ENCODE results near the gene MRPL10. TPM values are rescaled to one million over a fixed set of nuclear protein-coding genes. Genes with fewer than 3 reads are reported as not detected.

MRPL10 gene
- total and polyA plus RNA-seq, 12 donors: 44.2 to 72.3 (median 61.9) TPM

DNA sequence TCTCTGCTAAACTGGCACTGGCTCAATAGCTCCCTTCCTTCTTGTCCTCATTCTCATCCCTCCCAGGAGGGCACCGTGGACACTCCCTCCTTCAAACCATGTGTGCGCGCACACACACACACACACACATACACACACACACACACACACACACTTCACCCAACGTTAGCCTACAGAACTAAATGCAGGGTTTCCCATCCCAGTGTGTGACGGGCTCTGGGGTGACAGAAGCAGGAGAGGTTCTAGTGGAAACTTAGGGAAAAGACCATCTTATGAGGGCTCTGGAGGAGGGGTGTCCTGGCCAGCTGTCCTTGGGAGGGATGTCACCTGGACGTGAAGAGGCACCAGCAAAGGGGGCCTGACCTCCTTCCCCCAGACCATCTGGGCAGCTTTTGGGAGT lies 29.4 kb downstream of the MRPL10 start:
- Histone ChIP-seq H3K4me1 (peaks cover 0 to 14% (median 0%) of the 10 kb centered on the region in 9 donors), H3K9me3 (no peaks in the 10 kb centered on the region), H3K27ac (no peak overlapping the region), H3K27me3 (peaks cover 0 to 5% (median 0%) of the 10 kb centered on the region in 7 donors), H3K36me3 (peaks cover 0 to 5% (median 0%) of the 10 kb centered on the region in 9 donors), H3K4me3 (no peak overlapping the region)
- intact Hi-C loops (cut with DNase I): loop anchor here in 6 of 10 donors (5.0 to 10.0 kb wide), 4 partner anchors 105 to 140 kb away; partner anchors contain the start of gene TBKBP1 (in 1 of the 6)
- ATAC-seq (no peak), DNase-seq (no peak)
- TF ChIP-seq, protein P1, sequence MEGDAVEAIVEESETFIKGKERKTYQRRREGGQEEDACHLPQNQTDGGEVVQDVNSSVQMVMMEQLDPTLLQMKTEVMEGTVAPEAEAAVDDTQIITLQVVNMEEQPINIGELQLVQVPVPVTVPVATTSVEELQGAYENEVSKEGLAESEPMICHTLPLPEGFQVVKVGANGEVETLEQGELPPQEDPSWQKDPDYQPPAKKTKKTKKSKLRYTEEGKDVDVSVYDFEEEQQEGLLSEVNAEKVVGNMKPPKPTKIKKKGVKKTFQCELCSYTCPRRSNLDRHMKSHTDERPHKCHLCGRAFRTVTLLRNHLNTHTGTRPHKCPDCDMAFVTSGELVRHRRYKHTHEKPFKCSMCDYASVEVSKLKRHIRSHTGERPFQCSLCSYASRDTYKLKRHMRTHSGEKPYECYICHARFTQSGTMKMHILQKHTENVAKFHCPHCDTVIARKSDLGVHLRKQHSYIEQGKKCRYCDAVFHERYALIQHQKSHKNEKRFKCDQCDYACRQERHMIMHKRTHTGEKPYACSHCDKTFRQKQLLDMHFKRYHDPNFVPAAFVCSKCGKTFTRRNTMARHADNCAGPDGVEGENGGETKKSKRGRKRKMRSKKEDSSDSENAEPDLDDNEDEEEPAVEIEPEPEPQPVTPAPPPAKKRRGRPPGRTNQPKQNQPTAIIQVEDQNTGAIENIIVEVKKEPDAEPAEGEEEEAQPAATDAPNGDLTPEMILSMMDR (IDR thresholded peaks at IDR 0.05): no peak
- 56 to 60% methylated on average over 6 of the region's 6 CpGs for WGBS, 2 donors

- Histone ChIP-seq H3K4me1 (peaks cover 0 to 12% (median 0%) of the 10 kb centered on the region in 9 donors), H3K9me3 (no peaks in the 10 kb centered on the region), H3K36me3 (no peaks in the 10 kb centered on the region), H3K27me3 (peaks cover 0 to 10% (median 0%) of the 10 kb centered on the region in 7 donors), H3K27ac (no peak overlapping the region), H3K4me3 (no peak overlapping the region)
- WGBS, 2 donors: 73 to 83% methylated on average over 4 of the region's 4 CpGs
- TF ChIP-seq, protein P1 (IDR thresholded peaks at IDR 0.05): no peak
- ATAC-seq (no peak), DNase-seq (no peak)
- intact Hi-C loops (cut with DNase I): loop anchor here in 6 of 10 donors (5.0 to 10.0 kb wide), 4 partner anchors 104 to 139 kb away; partner anchors contain the start of gene TBKBP1 (in 1 of the 6)
These were observed 30.1 kb downstream of the MRPL10 start for GRCh38 chr17:47801176-47801765.

- DNase-seq: no peak
- Histone ChIP-seq H3K4me1 (peaks cover 0 to 7% (median 0%) of the 10 kb centered on the region in 9 donors), H3K36me3 (no peaks in the 10 kb centered on the region), H3K27ac (no peak overlapping the region), H3K27me3 (peaks cover 0 to 12% (median 0%) of the 10 kb centered on the region in 7 donors), H3K4me3 (no peak overlapping the region), H3K9me3 (no peaks in the 10 kb centered on the region)
- 81 to 82% methylated on average over 12 of the region's 12 CpGs for WGBS, 2 donors
- intact Hi-C loops (cut with DNase I): loop anchor here in 6 of 10 donors (5.0 to 10.0 kb wide), 4 partner anchors 103 to 138 kb away; partner anchors contain the start of gene TBKBP1 (in 1 of the 6)
- no peak for ATAC-seq
- TF ChIP-seq, protein P1 (IDR thresholded peaks at IDR 0.05): no peak
These were observed 30.7 kb downstream of the MRPL10 start for GRCh38 chr17:47800686-47801085.

- TF ChIP-seq, protein P1 (IDR thresholded peaks at IDR 0.05): no peak
- no peak overlapping the region for H3K27ac ChIP-seq
- no peak for ATAC-seq
- no peaks in the 10 kb centered on the region for H3K9me3 ChIP-seq
- H3K36me3 ChIP-seq: no peaks in the 10 kb centered on the region
- no peaks in the 10 kb centered on the region for H3K4me1 ChIP-seq
- WGBS, 2 donors: 44 to 48% methylated on average over 2 of the region's 2 CpGs
- peaks cover 0 to 41% (median 26%) of the 10 kb centered on the region in 7 donors for H3K27me3 ChIP-seq
- H3K4me3 ChIP-seq: no peak overlapping the region
- DNase-seq: no peak
- intact Hi-C loops (cut with DNase I): loop anchor here in 3 of 10 donors (10.0 kb wide), 3 partner anchors 93 to 133 kb away; no protein-coding TSS in a partner anchor
These were observed 33.5 kb downstream of the MRPL10 start for GRCh38 chr17:47797797-47798196.
